Measurements from ENCODE around the gene PCGF3.

DNA sequence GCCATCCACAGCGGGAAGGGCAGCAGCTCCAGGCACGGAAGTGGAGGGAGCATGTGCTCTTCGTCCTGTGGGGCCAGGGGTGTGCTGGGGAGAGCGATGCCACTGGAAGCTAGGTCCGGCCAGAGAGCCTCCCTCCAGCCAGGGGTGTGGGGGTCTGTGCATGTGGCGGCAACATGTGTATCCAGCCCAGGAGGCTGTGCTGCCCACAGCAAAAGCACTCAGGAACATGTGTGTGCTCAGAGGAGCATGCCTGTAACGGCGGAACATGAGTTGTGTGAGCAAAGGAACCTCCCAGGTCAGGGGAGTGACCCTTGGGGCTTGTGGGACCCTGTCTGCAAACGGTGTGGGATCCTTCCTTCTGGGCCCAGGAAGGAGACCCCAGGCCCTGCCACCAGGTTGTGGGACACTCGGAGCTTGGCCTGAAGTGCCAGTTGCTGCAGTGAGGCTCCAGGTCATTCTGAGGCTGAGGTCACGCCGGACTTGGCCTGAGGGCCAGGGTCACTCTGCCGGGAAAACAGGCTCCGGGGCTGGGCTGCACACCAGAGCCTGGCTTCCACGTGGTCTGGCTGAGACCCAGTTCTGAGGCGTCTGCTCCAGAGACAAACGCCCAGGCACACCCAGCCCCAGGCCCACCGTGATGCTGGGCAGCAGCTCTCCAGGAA lies 83.1 kb downstream of the PCGF3 start:
- TF ChIP-seq, protein P1, sequence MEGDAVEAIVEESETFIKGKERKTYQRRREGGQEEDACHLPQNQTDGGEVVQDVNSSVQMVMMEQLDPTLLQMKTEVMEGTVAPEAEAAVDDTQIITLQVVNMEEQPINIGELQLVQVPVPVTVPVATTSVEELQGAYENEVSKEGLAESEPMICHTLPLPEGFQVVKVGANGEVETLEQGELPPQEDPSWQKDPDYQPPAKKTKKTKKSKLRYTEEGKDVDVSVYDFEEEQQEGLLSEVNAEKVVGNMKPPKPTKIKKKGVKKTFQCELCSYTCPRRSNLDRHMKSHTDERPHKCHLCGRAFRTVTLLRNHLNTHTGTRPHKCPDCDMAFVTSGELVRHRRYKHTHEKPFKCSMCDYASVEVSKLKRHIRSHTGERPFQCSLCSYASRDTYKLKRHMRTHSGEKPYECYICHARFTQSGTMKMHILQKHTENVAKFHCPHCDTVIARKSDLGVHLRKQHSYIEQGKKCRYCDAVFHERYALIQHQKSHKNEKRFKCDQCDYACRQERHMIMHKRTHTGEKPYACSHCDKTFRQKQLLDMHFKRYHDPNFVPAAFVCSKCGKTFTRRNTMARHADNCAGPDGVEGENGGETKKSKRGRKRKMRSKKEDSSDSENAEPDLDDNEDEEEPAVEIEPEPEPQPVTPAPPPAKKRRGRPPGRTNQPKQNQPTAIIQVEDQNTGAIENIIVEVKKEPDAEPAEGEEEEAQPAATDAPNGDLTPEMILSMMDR (IDR thresholded peaks at IDR 0.05) = no peak
- no peak for TF ChIP-seq POLR2A (IDR thresholded peaks at IDR 0.05)

All from prostate gland (tissue), 2 donors.